ENCODE data around the gene RABGEF1.

DNA sequence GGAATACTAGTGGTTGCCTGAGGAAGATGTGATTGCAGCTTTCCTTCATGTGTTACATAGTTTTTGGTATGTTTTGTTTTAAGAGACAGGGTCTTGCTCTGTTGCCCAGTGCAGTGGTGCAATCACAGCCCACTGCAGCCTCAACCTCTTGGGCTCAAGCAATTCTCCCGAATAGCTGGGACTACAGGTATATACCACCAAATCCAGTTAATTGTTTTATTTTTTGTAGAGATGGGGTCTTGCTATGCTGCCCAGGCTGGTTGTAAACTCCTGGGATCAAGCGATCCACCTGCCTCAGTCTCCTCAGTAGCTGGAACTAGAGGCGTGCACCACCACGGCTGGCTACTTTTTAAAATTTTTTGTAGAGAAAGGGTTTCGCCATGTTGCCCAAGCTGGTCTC is 101.4 kb downstream of the RABGEF1 start:
- TF ChIP-seq, protein P1, sequence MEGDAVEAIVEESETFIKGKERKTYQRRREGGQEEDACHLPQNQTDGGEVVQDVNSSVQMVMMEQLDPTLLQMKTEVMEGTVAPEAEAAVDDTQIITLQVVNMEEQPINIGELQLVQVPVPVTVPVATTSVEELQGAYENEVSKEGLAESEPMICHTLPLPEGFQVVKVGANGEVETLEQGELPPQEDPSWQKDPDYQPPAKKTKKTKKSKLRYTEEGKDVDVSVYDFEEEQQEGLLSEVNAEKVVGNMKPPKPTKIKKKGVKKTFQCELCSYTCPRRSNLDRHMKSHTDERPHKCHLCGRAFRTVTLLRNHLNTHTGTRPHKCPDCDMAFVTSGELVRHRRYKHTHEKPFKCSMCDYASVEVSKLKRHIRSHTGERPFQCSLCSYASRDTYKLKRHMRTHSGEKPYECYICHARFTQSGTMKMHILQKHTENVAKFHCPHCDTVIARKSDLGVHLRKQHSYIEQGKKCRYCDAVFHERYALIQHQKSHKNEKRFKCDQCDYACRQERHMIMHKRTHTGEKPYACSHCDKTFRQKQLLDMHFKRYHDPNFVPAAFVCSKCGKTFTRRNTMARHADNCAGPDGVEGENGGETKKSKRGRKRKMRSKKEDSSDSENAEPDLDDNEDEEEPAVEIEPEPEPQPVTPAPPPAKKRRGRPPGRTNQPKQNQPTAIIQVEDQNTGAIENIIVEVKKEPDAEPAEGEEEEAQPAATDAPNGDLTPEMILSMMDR (IDR thresholded peaks at IDR 0.05), result no peak
- TF ChIP-seq POLR2A (IDR thresholded peaks at IDR 0.05) (no peak), EP300 (IDR thresholded peaks at IDR 0.05) (no peak)
